ENCODE results near the gene SLC35F6.

The SLC35F6 gene

GRCh38 chr2:26764906-26765305 is 822 bp downstream of the SLC35F6 start:
- no peak for TF ChIP-seq FOXP2 (optimal IDR thresholded peaks at IDR 0.05; ENCODE audit: borderline replicate concordance, extremely low read depth, extremely low read length, insufficient read depth)
- TF ChIP-seq SIN3A (IDR thresholded peaks at IDR 0.05; ENCODE audit: borderline replicate concordance, insufficient read depth, low read length): no peak
- TF ChIP-seq, protein P1, sequence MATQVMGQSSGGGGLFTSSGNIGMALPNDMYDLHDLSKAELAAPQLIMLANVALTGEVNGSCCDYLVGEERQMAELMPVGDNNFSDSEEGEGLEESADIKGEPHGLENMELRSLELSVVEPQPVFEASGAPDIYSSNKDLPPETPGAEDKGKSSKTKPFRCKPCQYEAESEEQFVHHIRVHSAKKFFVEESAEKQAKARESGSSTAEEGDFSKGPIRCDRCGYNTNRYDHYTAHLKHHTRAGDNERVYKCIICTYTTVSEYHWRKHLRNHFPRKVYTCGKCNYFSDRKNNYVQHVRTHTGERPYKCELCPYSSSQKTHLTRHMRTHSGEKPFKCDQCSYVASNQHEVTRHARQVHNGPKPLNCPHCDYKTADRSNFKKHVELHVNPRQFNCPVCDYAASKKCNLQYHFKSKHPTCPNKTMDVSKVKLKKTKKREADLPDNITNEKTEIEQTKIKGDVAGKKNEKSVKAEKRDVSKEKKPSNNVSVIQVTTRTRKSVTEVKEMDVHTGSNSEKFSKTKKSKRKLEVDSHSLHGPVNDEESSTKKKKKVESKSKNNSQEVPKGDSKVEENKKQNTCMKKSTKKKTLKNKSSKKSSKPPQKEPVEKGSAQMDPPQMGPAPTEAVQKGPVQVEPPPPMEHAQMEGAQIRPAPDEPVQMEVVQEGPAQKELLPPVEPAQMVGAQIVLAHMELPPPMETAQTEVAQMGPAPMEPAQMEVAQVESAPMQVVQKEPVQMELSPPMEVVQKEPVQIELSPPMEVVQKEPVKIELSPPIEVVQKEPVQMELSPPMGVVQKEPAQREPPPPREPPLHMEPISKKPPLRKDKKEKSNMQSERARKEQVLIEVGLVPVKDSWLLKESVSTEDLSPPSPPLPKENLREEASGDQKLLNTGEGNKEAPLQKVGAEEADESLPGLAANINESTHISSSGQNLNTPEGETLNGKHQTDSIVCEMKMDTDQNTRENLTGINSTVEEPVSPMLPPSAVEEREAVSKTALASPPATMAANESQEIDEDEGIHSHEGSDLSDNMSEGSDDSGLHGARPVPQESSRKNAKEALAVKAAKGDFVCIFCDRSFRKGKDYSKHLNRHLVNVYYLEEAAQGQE (IDR thresholded peaks at IDR 0.05; ENCODE audit: insufficient read depth in 1 of 2, low read depth in 2 of 2, low read length in 2 of 2): no peak
- TF ChIP-seq POLR2AphosphoS5 (IDR thresholded peaks at IDR 0.05; ENCODE audit: low read depth, low read length): no peak

DNA sequence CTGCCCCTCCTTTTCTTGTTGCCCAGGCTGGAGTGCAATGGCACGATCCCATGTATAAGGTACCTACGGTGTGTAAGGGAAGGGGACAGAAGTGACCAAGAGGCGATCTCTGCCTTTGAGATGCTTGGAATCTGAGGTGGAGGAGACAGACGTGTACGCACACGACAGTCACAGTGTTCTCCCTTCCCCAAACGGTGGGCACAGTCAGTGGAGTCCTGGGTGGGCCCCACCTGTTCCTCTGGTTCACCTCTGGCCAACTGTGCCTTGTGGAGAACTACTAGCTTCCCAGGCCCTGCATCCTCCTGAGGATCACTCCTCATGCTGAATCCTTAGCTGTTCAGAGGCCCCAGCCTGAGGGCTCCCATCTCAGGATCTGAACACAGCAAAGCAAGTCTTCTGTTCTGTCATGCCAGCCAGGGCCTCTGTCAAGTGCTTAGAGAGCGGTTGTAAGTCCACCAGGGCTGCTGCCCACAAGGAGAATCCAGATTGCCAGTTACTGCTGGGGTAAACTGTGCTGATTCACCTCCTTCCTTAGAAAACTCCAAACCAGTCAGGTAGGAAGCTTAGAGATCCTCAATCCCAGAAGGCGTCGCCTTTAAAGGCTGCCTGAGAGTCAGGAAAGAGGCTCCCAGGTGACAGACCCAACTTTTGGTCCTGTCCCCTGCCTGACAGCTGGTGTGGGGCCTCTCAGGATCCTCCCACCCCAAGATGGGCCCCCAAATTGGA is 1.6 kb downstream of the SLC35F6 start:
- no peak for TF ChIP-seq SIN3A (IDR thresholded peaks at IDR 0.05; ENCODE audit: borderline replicate concordance, insufficient read depth, low read length)
- TF ChIP-seq POLR2AphosphoS5 (IDR thresholded peaks at IDR 0.05; ENCODE audit: low read depth, low read length): no peak
- no peak for TF ChIP-seq FOXP2 (optimal IDR thresholded peaks at IDR 0.05; ENCODE audit: borderline replicate concordance, extremely low read depth, extremely low read length, insufficient read depth)
- TF ChIP-seq TAF1 (IDR thresholded peaks at IDR 0.05; ENCODE audit: borderline replicate concordance, insufficient read depth, low read length): no peak

DNA sequence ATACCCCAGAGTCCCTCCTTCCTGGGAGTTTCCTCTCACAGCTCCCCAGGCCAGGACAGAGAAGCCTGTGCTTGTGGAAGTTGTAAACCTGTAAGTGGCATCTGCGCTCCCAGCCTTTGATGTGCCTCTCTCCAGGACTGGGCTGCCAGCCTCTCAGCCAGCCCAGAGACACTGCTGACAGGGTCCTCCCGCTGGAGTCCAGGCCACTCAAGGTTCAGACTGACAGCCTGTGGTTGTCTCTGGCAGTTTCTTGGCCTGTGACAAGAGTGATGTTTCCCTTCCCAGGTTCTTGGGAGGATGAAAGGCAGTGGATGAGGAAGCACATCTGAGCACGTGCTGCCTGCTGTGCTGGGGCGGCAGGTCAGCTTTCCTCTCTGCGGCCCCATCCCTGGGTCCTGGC is 3.0 kb downstream of the SLC35F6 start:
- no peak for TF ChIP-seq FOXP2 (optimal IDR thresholded peaks at IDR 0.05; ENCODE audit: borderline replicate concordance, extremely low read depth, extremely low read length, insufficient read depth)
- no peak for TF ChIP-seq SIN3A (IDR thresholded peaks at IDR 0.05; ENCODE audit: borderline replicate concordance, insufficient read depth, low read length)
- TF ChIP-seq TAF1 (IDR thresholded peaks at IDR 0.05; ENCODE audit: borderline replicate concordance, insufficient read depth, low read length): no peak
- TF ChIP-seq POLR2AphosphoS5 (IDR thresholded peaks at IDR 0.05; ENCODE audit: low read depth, low read length): no peak
- TF ChIP-seq, protein P1 (IDR thresholded peaks at IDR 0.05; ENCODE audit: insufficient read depth in 1 of 2, low read depth in 2 of 2, low read length in 2 of 2): no peak

GRCh38 chr2:26767894-26768487 is 3.9 kb downstream of the SLC35F6 start:
- TF ChIP-seq SIN3A (IDR thresholded peaks at IDR 0.05; ENCODE audit: borderline replicate concordance, insufficient read depth, low read length) (no peak), TAF1 (IDR thresholded peaks at IDR 0.05; ENCODE audit: borderline replicate concordance, insufficient read depth, low read length) (no peak), POLR2AphosphoS5 (IDR thresholded peaks at IDR 0.05; ENCODE audit: low read depth, low read length) (no peak), FOXP2 (optimal IDR thresholded peaks at IDR 0.05; ENCODE audit: borderline replicate concordance, extremely low read depth, extremely low read length, insufficient read depth) (no peak)
- TF ChIP-seq, protein P1 (IDR thresholded peaks at IDR 0.05; ENCODE audit: insufficient read depth in 1 of 2, low read depth in 2 of 2, low read length in 2 of 2): no peak

DNA sequence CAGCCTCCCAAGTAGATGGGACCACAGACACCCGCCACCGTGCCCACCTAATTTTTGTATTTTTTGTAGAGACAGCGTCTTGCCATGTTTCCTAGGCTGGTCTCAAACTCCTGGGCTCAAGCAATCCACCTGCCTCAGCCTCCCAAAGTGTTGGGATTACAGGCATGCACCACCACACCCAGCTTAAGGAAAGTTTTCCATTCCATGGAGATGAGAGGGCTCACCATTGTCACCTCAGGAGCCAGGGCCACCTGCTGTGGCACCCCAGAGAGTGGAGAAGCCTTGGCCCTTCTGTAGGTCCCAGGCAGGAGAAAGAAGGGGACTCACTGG is 4.6 kb downstream of the SLC35F6 start:
- TF ChIP-seq SIN3A (IDR thresholded peaks at IDR 0.05; ENCODE audit: borderline replicate concordance, insufficient read depth, low read length) (no peak), FOXP2 (optimal IDR thresholded peaks at IDR 0.05; ENCODE audit: borderline replicate concordance, extremely low read depth, extremely low read length, insufficient read depth) (no peak), POLR2AphosphoS5 (IDR thresholded peaks at IDR 0.05; ENCODE audit: low read depth, low read length) (no peak), TAF1 (IDR thresholded peaks at IDR 0.05; ENCODE audit: borderline replicate concordance, insufficient read depth, low read length) (no peak)
- TF ChIP-seq, protein P1 (IDR thresholded peaks at IDR 0.05; ENCODE audit: insufficient read depth in 1 of 2, low read depth in 2 of 2, low read length in 2 of 2): no peak

Measured in PFSK-1 (cell line).